HEK293 (cell line): ENCODE data around the gene ST6GALNAC6.
"Not testable (repeated sequence)": the region's sequence is repeated elsewhere in the genome, so short reads cannot be mapped to it uniquely, and the experiment has no call there.

Source experiments
- CTCF ChIA-PET: fragments of 350-600 bp; formaldehyde crosslinking; extraction: SDS; loops from one replicate; lab custom pipeline; 2021; ENCODE audit warnings: antibody characterized with exemption; lab: Yijun Ruan, JAX
- POLR2A ChIA-PET: fragments of 300-600 bp; formaldehyde crosslinking; extraction: SDS; loops from one replicate; lab custom pipeline; 2020; ENCODE audit warnings: antibody characterized with exemption, inconsistent platforms; lab: Yijun Ruan, JAX
- H3K27ac ChIP-seq: fragments of 200-500 bp; sonication (Bioruptor generic); 2 replicates; pipeline ENCODE4 v1.5.1; 2014; ENCODE audit warnings: low read depth, low read length, control low read depth, inconsistent platforms; ENCODE audit errors: extremely low read depth
- H3K36me3 ChIP-seq, 2 experiments: fragments of 200-500 bp in 1 of 2; sonication (Bioruptor generic) in 1 of 2; 1 replicate in 1 of 2; 2 replicates in 1 of 2; pipeline ENCODE4 v1.5.1; 2014 to 2017; ENCODE audit warnings: inconsistent platforms in 2 of 2, low read length in 2 of 2; ENCODE audit not compliant: control insufficient read depth in 2 of 2, insufficient read depth in 1 of 2
- H3K4me1 ChIP-seq: fragments of 200-500 bp; sonication (Bioruptor generic); 2 replicates; pipeline ENCODE4 v1.5.1; 2014; ENCODE audit warnings: mild to moderate bottlenecking, low read length, inconsistent platforms; ENCODE audit not compliant: control insufficient read depth, insufficient read depth
- H3K4me3 ChIP-seq: 2 replicates; pipeline ENCODE4 v1.5.1; 2011; ENCODE audit warnings: low read depth, mild to moderate bottlenecking, control low read depth, low read length, moderate library complexity
- H3K9me3 ChIP-seq: fragments of 200-500 bp; sonication (Bioruptor generic); 2 replicates; pipeline ENCODE4 v1.5.1; 2014; ENCODE audit warnings: low read depth, low read length, inconsistent platforms; ENCODE audit not compliant: control insufficient read depth, insufficient read depth
- IKZF3 ChIP-seq: fragments of 450-650 bp; IDR thresholded peaks from 2 replicates; pipeline ENCODE4 v1.5.0; 2018; ENCODE audit warnings: missing biosample characterization, mild to moderate bottlenecking, missing genetic modification characterization, moderate library complexity
- PRDM4 ChIP-seq: fragments of 450-650 bp; formaldehyde crosslinking; IDR thresholded peaks from 2 replicates; pipeline ENCODE4 v1.5.1; 2017; ENCODE audit warnings: missing biosample characterization, missing genetic modification characterization
- REST ChIP-seq: fragments of 450-650 bp; formaldehyde crosslinking; IDR thresholded peaks from 2 replicates; pipeline ENCODE4 v1.5.1; 2016; ENCODE audit warnings: missing biosample characterization, missing genetic modification characterization
- TCF7L2 ChIP-seq: IDR thresholded peaks from 2 replicates; pipeline ENCODE4 v1.6.1; 2011; ENCODE audit warnings: low read depth, mild to moderate bottlenecking, inconsistent platforms, low read length, moderate library complexity, borderline replicate concordance
- ZNF335 ChIP-seq: fragments of 450-650 bp; formaldehyde crosslinking; conservative IDR thresholded peaks from 2 replicates; pipeline ENCODE4 v1.5.1; 2016; ENCODE audit warnings: missing biosample characterization, missing genetic modification characterization
- ZNF501 ChIP-seq: fragments of 450-650 bp; formaldehyde crosslinking; IDR thresholded peaks from 2 replicates; pipeline ENCODE4 v1.5.1; 2016; ENCODE audit warnings: missing biosample characterization, missing genetic modification characterization
- ZNF600 ChIP-seq: fragments of 450-650 bp; formaldehyde crosslinking; IDR thresholded peaks from 2 replicates; pipeline ENCODE4 v1.5.1; 2016; ENCODE audit warnings: missing biosample characterization, missing genetic modification characterization
- ZNF654 ChIP-seq: fragments of 450-650 bp; formaldehyde crosslinking; IDR thresholded peaks from 2 replicates; pipeline ENCODE4 v1.5.1; 2016; ENCODE audit warnings: low read depth, missing biosample characterization, missing genetic modification characterization
- ZNF677 ChIP-seq: fragments of 450-650 bp; IDR thresholded peaks from 2 replicates; pipeline ENCODE4 v1.5.0; 2018; ENCODE audit warnings: missing biosample characterization, mild to moderate bottlenecking, missing genetic modification characterization, moderate library complexity
- ZSCAN30 ChIP-seq: fragments of 450-650 bp; IDR thresholded peaks from 2 replicates; pipeline ENCODE4 v1.5.1; 2018; ENCODE audit warnings: missing biosample characterization, mild to moderate bottlenecking, missing genetic modification characterization, moderate library complexity
- TF ChIP-seq, protein P1 (sequence below): fragments of 450-650 bp; formaldehyde crosslinking; IDR thresholded peaks from 2 replicates; pipeline ENCODE4 v1.5.1; 2016; ENCODE audit warnings: missing biosample characterization, missing genetic modification characterization
- TF ChIP-seq, protein P2 (sequence below): fragments of 450-650 bp; formaldehyde crosslinking; IDR thresholded peaks from 2 replicates; pipeline ENCODE4 v1.5.1; 2016; ENCODE audit warnings: missing biosample characterization, missing genetic modification characterization
- TF ChIP-seq, protein P3 (sequence below): fragments of 450-650 bp; formaldehyde crosslinking; IDR thresholded peaks from 2 replicates; pipeline ENCODE4 v1.5.1; 2016; ENCODE audit warnings: missing biosample characterization, missing genetic modification characterization

Gene ST6GALNAC6

GRCh38 chr9:127870887-127871286, 28.5 kb downstream of the ST6GALNAC6 start (continued):
- no peak for TF ChIP-seq IKZF3 (tag by site-specific recombination)
- no peak for TF ChIP-seq ZNF654 (tag by site-specific recombination)
- TF ChIP-seq ZNF677 = no peak
- TF ChIP-seq, protein P1, sequence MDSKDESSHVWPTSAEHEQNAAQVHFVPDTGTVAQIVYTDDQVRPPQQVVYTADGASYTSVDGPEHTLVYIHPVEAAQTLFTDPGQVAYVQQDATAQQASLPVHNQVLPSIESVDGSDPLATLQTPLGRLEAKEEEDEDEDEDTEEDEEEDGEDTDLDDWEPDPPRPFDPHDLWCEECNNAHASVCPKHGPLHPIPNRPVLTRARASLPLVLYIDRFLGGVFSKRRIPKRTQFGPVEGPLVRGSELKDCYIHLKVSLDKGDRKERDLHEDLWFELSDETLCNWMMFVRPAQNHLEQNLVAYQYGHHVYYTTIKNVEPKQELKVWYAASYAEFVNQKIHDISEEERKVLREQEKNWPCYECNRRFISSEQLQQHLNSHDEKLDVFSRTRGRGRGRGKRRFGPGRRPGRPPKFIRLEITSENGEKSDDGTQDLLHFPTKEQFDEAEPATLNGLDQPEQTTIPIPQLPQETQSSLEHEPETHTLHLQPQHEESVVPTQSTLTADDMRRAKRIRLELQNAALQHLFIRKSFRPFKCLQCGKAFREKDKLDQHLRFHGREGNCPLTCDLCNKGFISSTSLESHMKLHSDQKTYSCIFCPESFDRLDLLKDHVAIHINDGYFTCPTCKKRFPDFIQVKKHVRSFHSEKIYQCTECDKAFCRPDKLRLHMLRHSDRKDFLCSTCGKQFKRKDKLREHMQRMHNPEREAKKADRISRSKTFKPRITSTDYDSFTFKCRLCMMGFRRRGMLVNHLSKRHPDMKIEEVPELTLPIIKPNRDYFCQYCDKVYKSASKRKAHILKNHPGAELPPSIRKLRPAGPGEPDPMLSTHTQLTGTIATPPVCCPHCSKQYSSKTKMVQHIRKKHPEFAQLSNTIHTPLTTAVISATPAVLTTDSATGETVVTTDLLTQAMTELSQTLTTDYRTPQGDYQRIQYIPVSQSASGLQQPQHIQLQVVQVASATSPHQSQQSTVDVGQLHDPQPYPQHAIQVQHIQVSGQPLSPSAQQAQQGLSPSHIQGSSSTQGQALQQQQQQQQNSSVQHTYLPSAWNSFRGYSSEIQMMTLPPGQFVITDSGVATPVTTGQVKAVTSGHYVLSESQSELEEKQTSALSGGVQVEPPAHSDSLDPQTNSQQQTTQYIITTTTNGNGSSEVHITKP (tag by site-specific recombination) = no peak

DNA sequence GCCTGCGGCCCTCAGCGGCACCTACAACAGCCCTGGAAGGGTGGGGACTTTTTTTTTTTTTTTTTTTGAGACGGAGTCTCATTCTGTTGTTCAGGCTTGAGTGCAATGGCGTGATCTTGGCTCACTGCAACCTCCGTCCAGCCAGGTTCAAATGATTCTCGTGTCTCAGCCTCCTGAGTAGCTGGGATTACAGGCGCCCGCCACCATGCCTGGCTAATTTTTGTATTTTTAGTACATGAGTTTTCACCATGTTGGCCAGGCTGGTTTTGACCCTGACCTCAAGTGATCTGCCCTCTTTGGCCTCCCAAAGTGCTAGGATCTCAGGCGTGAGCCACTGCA, 29.3 kb downstream of the ST6GALNAC6 start:
- H3K36me3 ChIP-seq = peaks cover 0 to 59% of the 10 kb centered on the region in 2 experiments; a peak in 2 of 3 replicates
- not testable (repeated sequence) for H3K9me3 ChIP-seq, H3K4me3 ChIP-seq, H3K4me1 ChIP-seq, H3K27ac ChIP-seq
- POLR2A ChIA-PET = interaction anchor here (0.7 to 1.5 kb wide), 4 partner anchors 11 to 135 kb away, joined by 3 to 8 read pairs (median 5); partner anchors contain the start of gene TOR2A
- CTCF ChIA-PET = interaction anchor here (0.6 to 3.0 kb wide), 54 partner anchors 10 to 611 kb away, joined by 3 to 46 read pairs (median 5); partner anchors contain the start of genes CDK9, ENG, PTRH1 and ST6GALNAC4
- TF ChIP-seq ZNF335 (tag by site-specific recombination) = peak; percentile 63

- POLR2A ChIA-PET = interaction anchor here (0.6 to 1.5 kb wide), 7 partner anchors 10 to 368 kb away, joined by 3 to 8 read pairs (median 3); partner anchors contain the start of gene TOR2A
- CTCF ChIA-PET = interaction anchor here (0.6 to 3.0 kb wide), 65 partner anchors 9 to 610 kb away, joined by 3 to 46 read pairs (median 4); partner anchors contain the start of genes CDK9, ENG, FPGS and PTRH1
- Histone ChIP-seq H3K27ac (no peak overlapping the region), H3K4me1 (no peaks in the 10 kb centered on the region; the same call in 1 of the 2 replicates), H3K4me3 (no peak overlapping the region), H3K9me3 (no peaks in the 10 kb centered on the region), H3K36me3 (peaks cover 0 to 59% of the 10 kb centered on the region in 2 experiments; a peak in 2 of 3 replicates)
- TF ChIP-seq REST (tag by site-specific recombination) = no peak
- TF ChIP-seq ZSCAN30 (tag by site-specific recombination) = peak; percentile 94
- TF ChIP-seq, protein P2, sequence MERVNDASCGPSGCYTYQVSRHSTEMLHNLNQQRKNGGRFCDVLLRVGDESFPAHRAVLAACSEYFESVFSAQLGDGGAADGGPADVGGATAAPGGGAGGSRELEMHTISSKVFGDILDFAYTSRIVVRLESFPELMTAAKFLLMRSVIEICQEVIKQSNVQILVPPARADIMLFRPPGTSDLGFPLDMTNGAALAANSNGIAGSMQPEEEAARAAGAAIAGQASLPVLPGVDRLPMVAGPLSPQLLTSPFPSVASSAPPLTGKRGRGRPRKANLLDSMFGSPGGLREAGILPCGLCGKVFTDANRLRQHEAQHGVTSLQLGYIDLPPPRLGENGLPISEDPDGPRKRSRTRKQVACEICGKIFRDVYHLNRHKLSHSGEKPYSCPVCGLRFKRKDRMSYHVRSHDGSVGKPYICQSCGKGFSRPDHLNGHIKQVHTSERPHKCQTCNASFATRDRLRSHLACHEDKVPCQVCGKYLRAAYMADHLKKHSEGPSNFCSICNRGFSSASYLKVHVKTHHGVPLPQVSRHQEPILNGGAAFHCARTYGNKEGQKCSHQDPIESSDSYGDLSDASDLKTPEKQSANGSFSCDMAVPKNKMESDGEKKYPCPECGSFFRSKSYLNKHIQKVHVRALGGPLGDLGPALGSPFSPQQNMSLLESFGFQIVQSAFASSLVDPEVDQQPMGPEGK (tag by site-specific recombination) = 0 out of 2 replicates have a peak, but pooled peaks have one; percentile 21
- TF ChIP-seq ZNF600 = peak; percentile 85
- no peak for TF ChIP-seq TCF7L2
- TF ChIP-seq ZNF501 (tag by site-specific recombination) = 0 out of 2 replicates have a peak, but pooled peaks have one; percentile 57
- TF ChIP-seq ZNF654 (tag by site-specific recombination) = peak; percentile 75
- 0 out of 2 replicates have a peak, but pooled peaks have one; percentile 9 for TF ChIP-seq PRDM4 (tag by site-specific recombination)
- TF ChIP-seq, protein P3, sequence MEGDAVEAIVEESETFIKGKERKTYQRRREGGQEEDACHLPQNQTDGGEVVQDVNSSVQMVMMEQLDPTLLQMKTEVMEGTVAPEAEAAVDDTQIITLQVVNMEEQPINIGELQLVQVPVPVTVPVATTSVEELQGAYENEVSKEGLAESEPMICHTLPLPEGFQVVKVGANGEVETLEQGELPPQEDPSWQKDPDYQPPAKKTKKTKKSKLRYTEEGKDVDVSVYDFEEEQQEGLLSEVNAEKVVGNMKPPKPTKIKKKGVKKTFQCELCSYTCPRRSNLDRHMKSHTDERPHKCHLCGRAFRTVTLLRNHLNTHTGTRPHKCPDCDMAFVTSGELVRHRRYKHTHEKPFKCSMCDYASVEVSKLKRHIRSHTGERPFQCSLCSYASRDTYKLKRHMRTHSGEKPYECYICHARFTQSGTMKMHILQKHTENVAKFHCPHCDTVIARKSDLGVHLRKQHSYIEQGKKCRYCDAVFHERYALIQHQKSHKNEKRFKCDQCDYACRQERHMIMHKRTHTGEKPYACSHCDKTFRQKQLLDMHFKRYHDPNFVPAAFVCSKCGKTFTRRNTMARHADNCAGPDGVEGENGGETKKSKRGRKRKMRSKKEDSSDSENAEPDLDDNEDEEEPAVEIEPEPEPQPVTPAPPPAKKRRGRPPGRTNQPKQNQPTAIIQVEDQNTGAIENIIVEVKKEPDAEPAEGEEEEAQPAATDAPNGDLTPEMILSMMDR (tag by site-specific recombination) = peak; percentile 87
Observed at GRCh38 chr9:127869310-127870152, 29.9 kb downstream of the ST6GALNAC6 start.
